ENCODE results near the gene SCGB2A2.

The SCGB2A2 gene

DNA sequence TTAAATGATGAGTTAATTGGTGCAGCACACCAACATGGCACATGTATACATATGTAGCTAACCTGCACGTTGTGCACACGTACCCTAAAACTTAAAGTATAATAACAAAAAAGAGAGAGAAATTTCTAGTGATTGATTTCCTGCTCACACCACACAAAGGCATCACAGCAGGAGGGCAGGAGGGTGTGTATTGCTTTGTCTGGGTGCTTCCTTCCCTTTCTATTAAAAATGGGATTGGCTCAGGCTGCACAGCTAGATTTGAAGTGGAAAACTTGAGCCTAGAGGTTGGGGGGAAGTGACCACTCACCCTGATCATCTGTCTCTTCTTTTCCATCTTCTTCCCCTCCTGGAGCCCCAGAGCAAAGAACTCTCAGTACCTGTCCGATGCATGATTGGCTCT, 28.9 kb upstream of the SCGB2A2 start:
- H3K4me3 ChIP-seq (ENCODE audit: low read depth, low read length): no peak overlapping the region
- TF ChIP-seq, protein P1, sequence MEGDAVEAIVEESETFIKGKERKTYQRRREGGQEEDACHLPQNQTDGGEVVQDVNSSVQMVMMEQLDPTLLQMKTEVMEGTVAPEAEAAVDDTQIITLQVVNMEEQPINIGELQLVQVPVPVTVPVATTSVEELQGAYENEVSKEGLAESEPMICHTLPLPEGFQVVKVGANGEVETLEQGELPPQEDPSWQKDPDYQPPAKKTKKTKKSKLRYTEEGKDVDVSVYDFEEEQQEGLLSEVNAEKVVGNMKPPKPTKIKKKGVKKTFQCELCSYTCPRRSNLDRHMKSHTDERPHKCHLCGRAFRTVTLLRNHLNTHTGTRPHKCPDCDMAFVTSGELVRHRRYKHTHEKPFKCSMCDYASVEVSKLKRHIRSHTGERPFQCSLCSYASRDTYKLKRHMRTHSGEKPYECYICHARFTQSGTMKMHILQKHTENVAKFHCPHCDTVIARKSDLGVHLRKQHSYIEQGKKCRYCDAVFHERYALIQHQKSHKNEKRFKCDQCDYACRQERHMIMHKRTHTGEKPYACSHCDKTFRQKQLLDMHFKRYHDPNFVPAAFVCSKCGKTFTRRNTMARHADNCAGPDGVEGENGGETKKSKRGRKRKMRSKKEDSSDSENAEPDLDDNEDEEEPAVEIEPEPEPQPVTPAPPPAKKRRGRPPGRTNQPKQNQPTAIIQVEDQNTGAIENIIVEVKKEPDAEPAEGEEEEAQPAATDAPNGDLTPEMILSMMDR (IDR thresholded peaks at IDR 0.05; ENCODE audit: low read depth, low read length): no peak

DNA sequence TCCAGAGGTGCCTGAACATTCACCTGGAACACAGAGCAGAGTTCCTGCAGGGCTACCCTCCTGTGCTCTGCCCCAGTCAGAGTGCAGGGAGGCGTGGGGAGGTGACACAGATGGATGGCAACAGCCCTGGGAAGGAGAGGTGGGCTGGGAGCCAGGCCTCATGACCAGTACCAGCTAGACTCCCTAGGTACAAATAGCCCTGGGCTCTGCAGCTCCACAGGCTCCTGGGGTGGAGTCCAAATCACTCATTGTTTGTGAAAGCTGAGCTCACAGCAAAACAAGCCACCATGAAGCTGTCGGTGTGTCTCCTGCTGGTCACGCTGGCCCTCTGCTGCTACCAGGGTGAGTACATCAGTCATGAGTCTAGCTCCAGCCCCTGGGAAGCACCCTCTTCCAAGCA, 27.9 kb upstream of the SCGB2A2 start, which contains the start of gene SCGB1D2:
Gene SCGB1D2 (plus strand): TSS at position 219 of the 400 bp plus-strand sequence. CDS start 69 bp downstream, at position 288.
- H3K4me3 ChIP-seq (ENCODE audit: low read depth, low read length): no peak within 1 kb of the TSS
- TF ChIP-seq, protein P1 (IDR thresholded peaks at IDR 0.05; ENCODE audit: low read depth, low read length): no peak

DNA sequence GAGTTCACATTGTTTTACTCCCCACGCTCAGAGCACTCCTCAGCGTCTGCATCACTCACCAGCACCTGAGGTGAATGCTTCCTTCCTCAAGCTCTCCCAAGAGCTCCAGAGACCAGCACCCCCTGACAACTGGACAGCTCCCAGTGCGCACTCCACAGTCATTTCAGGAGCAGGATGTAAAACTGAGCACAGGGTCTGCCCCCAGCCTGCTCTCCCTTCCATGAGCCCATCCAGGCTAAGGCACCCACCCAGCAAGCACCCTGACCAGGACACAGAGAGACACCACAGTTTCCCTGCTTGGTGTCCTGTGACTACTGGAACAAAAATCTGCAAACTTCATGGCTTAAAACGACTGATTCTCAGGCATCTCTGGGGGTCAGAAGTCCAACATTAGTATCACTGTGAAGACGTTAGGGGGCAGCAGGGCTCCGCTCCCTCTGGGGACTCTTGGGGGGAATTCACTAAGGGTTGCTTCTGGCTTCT, 24.6 kb upstream of the SCGB2A2 start:
- no peak overlapping the region for H3K4me3 ChIP-seq (ENCODE audit: low read depth, low read length)
- TF ChIP-seq, protein P1 (IDR thresholded peaks at IDR 0.05; ENCODE audit: low read depth, low read length): no peak

DNA sequence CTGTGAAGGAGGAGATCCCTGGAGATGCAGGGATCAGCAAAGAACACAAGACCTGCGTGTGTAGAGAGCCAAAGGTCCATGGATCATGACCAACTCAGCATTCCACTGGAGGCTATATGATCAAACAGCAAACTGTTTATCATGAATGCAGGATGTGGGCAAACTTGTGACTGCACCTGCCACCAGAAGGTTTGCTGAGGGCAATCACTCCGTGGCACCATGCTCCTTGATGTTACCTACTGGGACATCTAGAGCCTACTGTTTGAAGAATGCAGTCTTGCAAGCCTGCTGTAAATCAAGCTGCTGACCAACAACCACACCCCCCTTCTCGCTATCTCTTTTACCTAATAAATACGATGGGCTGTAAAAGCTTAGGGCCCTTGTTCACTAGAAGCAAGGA, 18.3 kb upstream of the SCGB2A2 start:
- TF ChIP-seq, protein P1 (IDR thresholded peaks at IDR 0.05; ENCODE audit: low read depth, low read length): no peak
- no peak overlapping the region for H3K4me3 ChIP-seq (ENCODE audit: low read depth, low read length)

DNA sequence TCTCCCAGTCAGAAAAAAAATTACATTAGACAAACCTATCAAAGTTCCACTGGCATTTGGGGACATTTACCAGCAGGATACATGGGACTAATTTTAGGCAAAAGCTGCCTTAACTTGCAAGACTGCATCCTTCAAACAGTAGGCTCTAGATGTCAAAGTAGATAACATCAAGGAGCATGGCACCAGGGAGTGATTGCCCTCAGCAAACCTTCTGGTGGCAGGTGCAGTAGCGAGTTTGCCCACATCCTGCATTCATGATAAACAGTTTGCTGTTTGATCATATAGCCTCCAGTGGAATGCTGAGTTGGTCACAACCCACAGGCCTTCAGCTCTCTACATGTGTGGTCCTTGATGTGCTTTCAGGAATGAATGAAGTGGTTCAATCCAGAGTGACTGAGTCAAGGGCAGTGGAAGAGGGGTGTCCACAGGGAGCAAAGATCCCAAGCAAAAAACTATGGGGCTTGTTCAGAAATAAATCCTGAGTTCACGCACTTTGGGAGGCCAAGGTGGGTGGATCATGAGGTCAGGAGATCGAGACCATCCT, 15.9 kb upstream of the SCGB2A2 start:
- TF ChIP-seq, protein P1 (IDR thresholded peaks at IDR 0.05; ENCODE audit: low read depth, low read length): no peak
- H3K4me3 ChIP-seq (ENCODE audit: low read depth, low read length): no peak overlapping the region

DNA sequence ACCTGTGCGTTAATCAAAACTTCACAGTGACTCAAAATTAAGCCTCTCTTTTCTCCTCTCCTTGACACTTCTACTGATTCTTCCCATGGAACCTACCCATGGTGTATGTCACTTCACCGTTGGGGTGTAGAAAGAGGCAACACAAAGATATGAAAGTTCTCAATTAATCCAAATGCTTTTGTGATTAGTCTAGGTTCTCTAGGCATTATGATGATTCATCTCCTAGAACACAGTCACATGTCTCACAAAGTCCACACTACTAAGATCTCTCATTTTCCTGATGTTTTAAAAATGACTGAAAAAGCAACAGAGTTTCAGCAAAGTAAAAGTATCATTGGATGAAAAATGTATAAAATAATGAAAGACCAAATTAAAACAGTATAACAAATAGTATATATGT, 13.7 kb upstream of the SCGB2A2 start:
- TF ChIP-seq, protein P1 (IDR thresholded peaks at IDR 0.05; ENCODE audit: low read depth, low read length): no peak
- no peak overlapping the region for H3K4me3 ChIP-seq (ENCODE audit: low read depth, low read length)

DNA sequence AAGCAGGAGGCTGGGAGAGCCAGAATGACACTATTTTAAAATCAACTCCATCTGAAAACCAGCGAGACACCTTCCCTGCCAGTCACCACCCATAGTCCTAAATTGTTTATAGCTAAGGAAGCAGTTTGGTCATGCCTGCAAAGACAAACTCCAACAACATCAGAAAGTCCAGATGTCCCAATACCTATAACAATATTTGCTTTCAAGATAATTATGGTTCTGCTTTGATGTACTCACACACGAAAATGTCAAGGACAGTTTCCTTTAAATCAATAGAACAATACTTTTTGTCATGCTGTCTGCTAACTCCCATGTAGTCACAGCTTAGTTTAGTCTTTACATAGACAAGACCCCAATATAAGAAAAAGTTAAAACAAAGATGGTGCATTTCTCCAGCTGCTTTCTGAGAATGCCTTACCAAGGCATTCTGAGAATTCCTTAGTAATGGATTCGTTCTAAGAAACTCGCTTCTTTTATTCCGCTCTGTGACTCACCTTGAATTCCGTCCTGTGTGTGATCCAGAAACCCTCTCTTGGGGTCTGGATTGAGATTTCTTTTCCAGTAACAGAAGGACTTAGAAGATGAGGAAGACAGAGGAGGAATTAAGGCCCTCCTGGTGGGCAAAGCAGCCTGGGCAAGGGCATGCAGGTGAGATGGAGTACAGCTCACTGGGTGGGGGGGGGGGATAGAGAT, 9.6 kb upstream of the SCGB2A2 start:
- TF ChIP-seq, protein P1 (IDR thresholded peaks at IDR 0.05; ENCODE audit: low read depth, low read length): no peak
- no peak overlapping the region for H3K4me3 ChIP-seq (ENCODE audit: low read depth, low read length)

Data from WI38 (cell line).